ENCODE results near the gene LRRIQ1. TPM values are rescaled to one million over a fixed set of nuclear protein-coding genes. Genes with fewer than 3 reads are reported as not detected.
A peak's percentile ranks its signal among the peaks of the same experiment; 100 is the strongest.

LRRIQ1 gene
- total and polyA plus RNA-seq, 2 of the 8 experiments (the other 6 are each of a cell fraction or from before 2014, with no cell fraction given), result 0.24 to 0.76 TPM

GRCh38 chr12:85273381-85274314, 237.5 kb downstream of the LRRIQ1 start (continued):
- TF ChIP-seq, protein P1, sequence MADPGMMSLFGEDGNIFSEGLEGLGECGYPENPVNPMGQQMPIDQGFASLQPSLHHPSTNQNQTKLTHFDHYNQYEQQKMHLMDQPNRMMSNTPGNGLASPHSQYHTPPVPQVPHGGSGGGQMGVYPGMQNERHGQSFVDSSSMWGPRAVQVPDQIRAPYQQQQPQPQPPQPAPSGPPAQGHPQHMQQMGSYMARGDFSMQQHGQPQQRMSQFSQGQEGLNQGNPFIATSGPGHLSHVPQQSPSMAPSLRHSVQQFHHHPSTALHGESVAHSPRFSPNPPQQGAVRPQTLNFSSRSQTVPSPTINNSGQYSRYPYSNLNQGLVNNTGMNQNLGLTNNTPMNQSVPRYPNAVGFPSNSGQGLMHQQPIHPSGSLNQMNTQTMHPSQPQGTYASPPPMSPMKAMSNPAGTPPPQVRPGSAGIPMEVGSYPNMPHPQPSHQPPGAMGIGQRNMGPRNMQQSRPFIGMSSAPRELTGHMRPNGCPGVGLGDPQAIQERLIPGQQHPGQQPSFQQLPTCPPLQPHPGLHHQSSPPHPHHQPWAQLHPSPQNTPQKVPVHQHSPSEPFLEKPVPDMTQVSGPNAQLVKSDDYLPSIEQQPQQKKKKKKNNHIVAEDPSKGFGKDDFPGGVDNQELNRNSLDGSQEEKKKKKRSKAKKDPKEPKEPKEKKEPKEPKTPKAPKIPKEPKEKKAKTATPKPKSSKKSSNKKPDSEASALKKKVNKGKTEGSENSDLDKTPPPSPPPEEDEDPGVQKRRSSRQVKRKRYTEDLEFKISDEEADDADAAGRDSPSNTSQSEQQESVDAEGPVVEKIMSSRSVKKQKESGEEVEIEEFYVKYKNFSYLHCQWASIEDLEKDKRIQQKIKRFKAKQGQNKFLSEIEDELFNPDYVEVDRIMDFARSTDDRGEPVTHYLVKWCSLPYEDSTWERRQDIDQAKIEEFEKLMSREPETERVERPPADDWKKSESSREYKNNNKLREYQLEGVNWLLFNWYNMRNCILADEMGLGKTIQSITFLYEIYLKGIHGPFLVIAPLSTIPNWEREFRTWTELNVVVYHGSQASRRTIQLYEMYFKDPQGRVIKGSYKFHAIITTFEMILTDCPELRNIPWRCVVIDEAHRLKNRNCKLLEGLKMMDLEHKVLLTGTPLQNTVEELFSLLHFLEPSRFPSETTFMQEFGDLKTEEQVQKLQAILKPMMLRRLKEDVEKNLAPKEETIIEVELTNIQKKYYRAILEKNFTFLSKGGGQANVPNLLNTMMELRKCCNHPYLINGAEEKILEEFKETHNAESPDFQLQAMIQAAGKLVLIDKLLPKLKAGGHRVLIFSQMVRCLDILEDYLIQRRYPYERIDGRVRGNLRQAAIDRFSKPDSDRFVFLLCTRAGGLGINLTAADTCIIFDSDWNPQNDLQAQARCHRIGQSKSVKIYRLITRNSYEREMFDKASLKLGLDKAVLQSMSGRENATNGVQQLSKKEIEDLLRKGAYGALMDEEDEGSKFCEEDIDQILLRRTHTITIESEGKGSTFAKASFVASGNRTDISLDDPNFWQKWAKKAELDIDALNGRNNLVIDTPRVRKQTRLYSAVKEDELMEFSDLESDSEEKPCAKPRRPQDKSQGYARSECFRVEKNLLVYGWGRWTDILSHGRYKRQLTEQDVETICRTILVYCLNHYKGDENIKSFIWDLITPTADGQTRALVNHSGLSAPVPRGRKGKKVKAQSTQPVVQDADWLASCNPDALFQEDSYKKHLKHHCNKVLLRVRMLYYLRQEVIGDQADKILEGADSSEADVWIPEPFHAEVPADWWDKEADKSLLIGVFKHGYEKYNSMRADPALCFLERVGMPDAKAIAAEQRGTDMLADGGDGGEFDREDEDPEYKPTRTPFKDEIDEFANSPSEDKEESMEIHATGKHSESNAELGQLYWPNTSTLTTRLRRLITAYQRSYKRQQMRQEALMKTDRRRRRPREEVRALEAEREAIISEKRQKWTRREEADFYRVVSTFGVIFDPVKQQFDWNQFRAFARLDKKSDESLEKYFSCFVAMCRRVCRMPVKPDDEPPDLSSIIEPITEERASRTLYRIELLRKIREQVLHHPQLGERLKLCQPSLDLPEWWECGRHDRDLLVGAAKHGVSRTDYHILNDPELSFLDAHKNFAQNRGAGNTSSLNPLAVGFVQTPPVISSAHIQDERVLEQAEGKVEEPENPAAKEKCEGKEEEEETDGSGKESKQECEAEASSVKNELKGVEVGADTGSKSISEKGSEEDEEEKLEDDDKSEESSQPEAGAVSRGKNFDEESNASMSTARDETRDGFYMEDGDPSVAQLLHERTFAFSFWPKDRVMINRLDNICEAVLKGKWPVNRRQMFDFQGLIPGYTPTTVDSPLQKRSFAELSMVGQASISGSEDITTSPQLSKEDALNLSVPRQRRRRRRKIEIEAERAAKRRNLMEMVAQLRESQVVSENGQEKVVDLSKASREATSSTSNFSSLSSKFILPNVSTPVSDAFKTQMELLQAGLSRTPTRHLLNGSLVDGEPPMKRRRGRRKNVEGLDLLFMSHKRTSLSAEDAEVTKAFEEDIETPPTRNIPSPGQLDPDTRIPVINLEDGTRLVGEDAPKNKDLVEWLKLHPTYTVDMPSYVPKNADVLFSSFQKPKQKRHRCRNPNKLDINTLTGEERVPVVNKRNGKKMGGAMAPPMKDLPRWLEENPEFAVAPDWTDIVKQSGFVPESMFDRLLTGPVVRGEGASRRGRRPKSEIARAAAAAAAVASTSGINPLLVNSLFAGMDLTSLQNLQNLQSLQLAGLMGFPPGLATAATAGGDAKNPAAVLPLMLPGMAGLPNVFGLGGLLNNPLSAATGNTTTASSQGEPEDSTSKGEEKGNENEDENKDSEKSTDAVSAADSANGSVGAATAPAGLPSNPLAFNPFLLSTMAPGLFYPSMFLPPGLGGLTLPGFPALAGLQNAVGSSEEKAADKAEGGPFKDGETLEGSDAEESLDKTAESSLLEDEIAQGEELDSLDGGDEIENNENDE (IDR thresholded peaks at IDR 0.05; ENCODE audit: insufficient replicate concordance, low read length), result no peak
- TF ChIP-seq CEBPB (IDR thresholded peaks at IDR 0.05; ENCODE audit: low read depth, low read length), result no peak
- no peak for TF ChIP-seq E2F6 (IDR thresholded peaks at IDR 0.05)
- no peak for TF ChIP-seq JUND (IDR thresholded peaks at IDR 0.05; ENCODE audit: low read length)
- TF ChIP-seq EZH2 (IDR thresholded peaks at IDR 0.05; ENCODE audit: low read depth, low read length, severe bottlenecking), result peak; percentile 94
- peak; percentile 64 for TF ChIP-seq KDM4A (IDR thresholded peaks at IDR 0.05; ENCODE audit: low read depth, low read length, severe bottlenecking)
- no peak for TF ChIP-seq HDAC2 (IDR thresholded peaks at IDR 0.05; ENCODE audit: borderline replicate concordance in 1 of 2, low read depth in 2 of 2, low read length in 2 of 2)
- no peak for TF ChIP-seq BCL11A (IDR thresholded peaks at IDR 0.05; ENCODE audit: low read depth in 2 of 2, low read length in 2 of 2)

All from H1 (cell line).